Measurements from ENCODE around the gene COL9A1. TPM values are rescaled to one million over a fixed set of nuclear protein-coding genes. Genes with fewer than 3 reads are reported as not detected.

The COL9A1 gene
- total and polyA plus RNA-seq, 2 of the 8 experiments (the other 6 are each of a cell fraction or from before 2014, with no cell fraction given): 7.9 to 18.1 TPM

DNA sequence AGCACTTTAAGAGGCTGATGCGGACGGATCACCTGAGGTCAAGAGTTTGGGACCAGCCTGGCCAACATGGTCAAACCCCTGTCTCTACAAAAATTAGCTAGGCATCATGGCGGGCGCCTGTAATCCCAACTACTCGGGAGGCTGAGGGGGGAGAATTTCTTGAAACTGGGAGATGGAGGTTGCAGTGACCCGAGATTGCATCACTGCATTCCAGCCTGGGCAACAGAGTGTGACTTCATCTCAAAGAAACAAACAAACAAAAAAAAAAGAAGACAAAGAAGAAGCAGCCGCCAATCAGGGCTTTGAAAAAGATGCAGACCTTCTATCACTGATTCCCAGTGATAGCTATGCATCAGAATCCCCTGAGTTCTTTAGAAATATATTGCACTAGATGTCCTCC is 56.8 kb downstream of the COL9A1 start:
- H3K23me2 ChIP-seq (ENCODE audit: low read depth, low read length): no peaks in the 10 kb centered on the region
- no peak overlapping the region for H2BK20ac ChIP-seq (ENCODE audit: low read length)
- H3K4me3 ChIP-seq (ENCODE audit: extremely low read depth in 1 of 4, insufficient read depth in 2 of 4, low read depth in 3 of 4, low read length in 4 of 4): no peak overlapping the region
- no peaks in the 10 kb centered on the region for H3K79me1 ChIP-seq (ENCODE audit: low read depth, low read length)
- ChIA-PET CTCF (ENCODE audit: partially characterized antibody) (interaction anchor here (2.2 kb wide), 1 partner anchor 25 kb away, joined by 8 read pairs; no protein-coding TSS in a partner anchor), POLR2A (ENCODE audit: partially characterized antibody) (no interaction called here)
- H3K4me2 ChIP-seq (ENCODE audit: insufficient read depth in 1 of 2, low read depth in 2 of 2, low read length in 2 of 2): no peak overlapping the region
- H2BK15ac ChIP-seq (ENCODE audit: low read length): no peak overlapping the region
- H3K36me3 ChIP-seq (ENCODE audit: control insufficient read depth in 2 of 4, insufficient read depth in 4 of 4, low read length in 3 of 4): no peaks in the 10 kb centered on the region
- DNase-seq (ENCODE audit: low read depth in 1 of 2, low spot score in 2 of 2): no peak
- no peaks in the 10 kb centered on the region for H4K20me1 ChIP-seq (replicated peaks in 1 of 2; ENCODE audit: control insufficient read depth in 1 of 2, insufficient read depth in 2 of 2, low read length in 2 of 2)
- H3K18ac ChIP-seq (ENCODE audit: extremely low read depth, low read length): no peak overlapping the region
- H3K27ac ChIP-seq (ENCODE audit: low read depth, low read length): no peak overlapping the region
- H3K9ac ChIP-seq (replicated peaks in 1 of 4; ENCODE audit: extremely low read depth in 1 of 4, low read depth in 3 of 4, low read length in 3 of 4): no peak overlapping the region
- no peaks in the 10 kb centered on the region for H3K9me3 ChIP-seq (ENCODE audit: insufficient read depth in 2 of 2, low read depth in 1 of 2, low read length in 1 of 2)
- H3K56ac ChIP-seq (replicated peaks; ENCODE audit: insufficient read length, low read depth, low read length): no peak overlapping the region
- H2AK5ac ChIP-seq (ENCODE audit: low read depth, low read length): no peak overlapping the region
- H3K14ac ChIP-seq (ENCODE audit: insufficient read length): no peak overlapping the region
- H4K8ac ChIP-seq (ENCODE audit: extremely low read depth, insufficient read depth, low read length): no peak overlapping the region
- H3K23ac ChIP-seq (ENCODE audit: insufficient read length): no peak overlapping the region
- H3K4me1 ChIP-seq (replicated peaks in 1 of 4; ENCODE audit: control insufficient read depth in 3 of 4, insufficient read depth in 4 of 4, low read length in 3 of 4): peaks cover 0 to 6% (median 4%) of the 10 kb centered on the region in 4 experiments; a peak in 5 of 7 replicates
- WGBS, 2 experiments (ENCODE audit: extremely low coverage in 1 of 2, insufficient coverage in 1 of 2, insufficient read length in 1 of 2, insufficient replicate concordance in 2 of 2, low coverage in 1 of 2, low lambda C conversion rate in 2 of 2, missing lambda C conversion rate in 1 of 2): 92% methylated on average over 7 of the region's 7 CpGs; no CpG with 5 or more reads in 1 of the 2 experiments
- H3K4ac ChIP-seq (replicated peaks; ENCODE audit: insufficient read length, low read depth, low read length): no peak overlapping the region
- no peaks in the 10 kb centered on the region for H3K79me2 ChIP-seq (ENCODE audit: control insufficient read depth in 1 of 2, insufficient read depth in 2 of 2, low read length in 2 of 2)
- H2BK120ac ChIP-seq (replicated peaks; ENCODE audit: low read depth, low read length): no peak overlapping the region
- TF ChIP-seq ATF3 (IDR thresholded peaks at IDR 0.05; ENCODE audit: insufficient read depth, low read depth, low read length): 0 out of 2 replicates have a peak, but pooled peaks have one; percentile 21
- peak; percentile 80 for TF ChIP-seq CEBPB (IDR thresholded peaks at IDR 0.05; ENCODE audit: low read depth, low read length)
- no peak for TF ChIP-seq POU5F1 (IDR thresholded peaks at IDR 0.05; ENCODE audit: low read depth, low read length)
- H2BK5ac ChIP-seq (ENCODE audit: low read depth, low read length): no peak overlapping the region
- no peaks in the 10 kb centered on the region for H3K27me3 ChIP-seq (replicated peaks in 1 of 4; ENCODE audit: control insufficient read depth in 3 of 4, extremely low read depth in 1 of 4, insufficient read depth in 3 of 4, low read length in 3 of 4)
- no peak overlapping the region for H2AFZ ChIP-seq (ENCODE audit: low read length)
- no peak overlapping the region for H2BK12ac ChIP-seq (ENCODE audit: low read depth, low read length)
- H4K5ac ChIP-seq (ENCODE audit: insufficient read length, low read depth, low read length): no peak overlapping the region
- H4K91ac ChIP-seq (replicated peaks; ENCODE audit: insufficient read length, low read length): no peak overlapping the region
- FAIRE-seq: no peak
